Activated naive CD4-positive, alpha-beta T cell treated with anti-CD3 and anti-CD28 coated beads, Interleukin-2, amount 10 ng/mL, durations not matched to agents 7 days and 5 days (primary cell): ENCODE results near the gene CASZ1.

ENCODE experiments used
- CTCF ChIA-PET: fragments of 350-600 bp; sonication (Branson Sonifier 250); formaldehyde crosslinking; loops from one replicate; lab custom pipeline; 2021; ENCODE audit warnings: antibody characterized with exemption; lab: Charles Lee
- DNase-seq: peaks from one replicate; pipeline ENCODE4 v3.0.0-alpha.2; 2020
- H3K27ac Mint-ChIP-seq: one replicate; pipeline ENCODE4 v1.8.0; 2021; ENCODE audit warnings: mild to moderate bottlenecking, moderate library complexity, mixed read lengths
- H3K27me3 Mint-ChIP-seq: one replicate; pipeline ENCODE4 v1.8.0; 2021; ENCODE audit warnings: mild to moderate bottlenecking, mixed read lengths
- H3K36me3 Mint-ChIP-seq: one replicate; pipeline ENCODE4 v1.8.0; 2021; ENCODE audit warnings: mixed read lengths
- H3K4me1 Mint-ChIP-seq: one replicate; pipeline ENCODE4 v1.8.0; 2021; ENCODE audit warnings: mixed read lengths
- H3K4me3 Mint-ChIP-seq: one replicate; pipeline ENCODE4 v1.8.0; 2021; ENCODE audit warnings: mild to moderate bottlenecking, moderate library complexity, mixed read lengths
- H3K9me3 Mint-ChIP-seq: one replicate; pipeline ENCODE4 v1.8.0; 2021; ENCODE audit warnings: mixed read lengths

The CASZ1 gene

GRCh38 chr1:10667861-10668761 lies 128.3 kb downstream of the CASZ1 start:
- Mint-ChIP-seq H3K27me3 (no peaks in the 10 kb centered on the region), H3K27ac (no peak overlapping the region), H3K4me3 (no peak overlapping the region), H3K4me1 (no peaks in the 10 kb centered on the region), H3K36me3 (no peaks in the 10 kb centered on the region), H3K9me3 (no peaks in the 10 kb centered on the region)
- DNase-seq: no peak
- CTCF ChIA-PET: interaction anchor here (1.0 kb wide), 1 partner anchor 161 kb away, joined by 3 read pairs; no protein-coding TSS in a partner anchor

DNA sequence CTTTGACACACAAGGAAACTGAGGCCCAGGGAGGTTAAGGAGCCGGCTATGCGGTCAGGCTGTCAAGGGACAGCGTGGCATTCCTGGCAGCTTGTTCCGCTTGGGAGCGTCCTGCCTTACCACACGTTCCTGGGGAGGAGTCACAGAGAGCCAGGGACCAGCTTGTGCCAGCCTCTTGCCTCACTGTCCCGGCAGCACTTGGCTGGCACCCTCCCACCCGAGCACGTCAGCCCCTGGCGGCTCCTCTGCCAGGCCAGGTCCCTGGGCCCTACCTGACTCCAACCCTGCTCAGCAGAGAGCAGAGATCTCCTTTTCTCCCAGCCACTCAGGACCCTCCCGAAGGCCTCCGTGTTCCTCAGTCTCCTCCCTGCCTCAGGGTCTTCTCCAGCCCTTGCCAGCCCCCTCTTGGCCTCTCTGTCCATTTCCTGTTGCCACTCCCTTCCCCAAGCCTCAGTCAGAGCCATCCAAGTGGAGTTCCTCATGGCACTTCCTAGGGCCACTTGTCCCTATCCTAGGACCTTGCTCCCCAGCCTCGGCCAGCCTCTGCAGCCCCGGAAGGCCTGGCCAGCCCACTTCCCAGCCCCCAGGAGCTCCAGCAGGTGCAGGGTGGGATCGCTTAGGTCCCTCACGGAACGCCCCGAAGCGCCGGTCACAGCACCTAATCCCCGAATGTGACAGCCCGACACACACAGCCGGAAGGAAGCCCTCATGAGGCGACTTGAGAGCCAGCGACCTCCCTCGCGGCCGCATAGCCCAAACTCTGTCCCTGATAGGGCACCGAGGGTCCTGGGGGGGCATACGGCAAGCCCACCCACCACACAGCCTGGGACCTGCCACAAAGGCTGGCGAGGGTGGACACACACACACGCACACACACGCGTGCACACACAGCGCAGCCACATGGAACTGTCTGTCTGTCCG lies 130.3 kb downstream of the CASZ1 start:
- Mint-ChIP-seq H3K27ac (no peak overlapping the region), H3K27me3 (no peaks in the 10 kb centered on the region), H3K4me3 (no peak overlapping the region), H3K4me1 (no peaks in the 10 kb centered on the region), H3K9me3 (no peaks in the 10 kb centered on the region), H3K36me3 (no peaks in the 10 kb centered on the region)
- no peak for DNase-seq
- CTCF ChIA-PET: no interaction called here

GRCh38 chr1:10665226-10665625 lies 131.2 kb downstream of the CASZ1 start:
- CTCF ChIA-PET: no interaction called here
- no peaks in the 10 kb centered on the region for H3K27me3 Mint-ChIP-seq
- no peaks in the 10 kb centered on the region for H3K9me3 Mint-ChIP-seq
- no peaks in the 10 kb centered on the region for H3K36me3 Mint-ChIP-seq
- H3K4me3 Mint-ChIP-seq: no peak overlapping the region
- no peak overlapping the region for H3K27ac Mint-ChIP-seq
- no peaks in the 10 kb centered on the region for H3K4me1 Mint-ChIP-seq
- DNase-seq: no peak

DNA sequence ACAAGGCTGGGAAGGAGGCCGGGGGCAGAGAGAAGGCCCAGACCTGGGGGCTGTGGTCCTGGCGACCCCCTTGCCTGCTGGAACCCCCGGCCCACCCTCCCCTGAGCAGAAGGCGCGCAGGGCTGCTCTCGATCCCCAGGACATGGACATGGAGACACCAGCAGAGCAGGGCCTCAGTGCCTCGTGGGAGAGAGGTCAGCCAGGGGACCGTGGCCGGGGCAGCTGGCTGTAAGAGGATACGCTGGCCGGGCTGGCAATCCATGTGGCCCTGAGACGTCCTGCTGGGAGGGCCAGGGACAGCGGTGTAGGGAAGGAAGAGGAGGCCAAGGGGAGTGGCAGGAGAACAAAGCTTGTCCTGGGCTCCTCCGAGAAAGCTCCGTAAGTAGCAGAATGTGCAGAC lies 132.2 kb downstream of the CASZ1 start:
- H3K36me3 Mint-ChIP-seq: no peaks in the 10 kb centered on the region
- H3K27ac Mint-ChIP-seq: no peak overlapping the region
- CTCF ChIA-PET: no interaction called here

DNA sequence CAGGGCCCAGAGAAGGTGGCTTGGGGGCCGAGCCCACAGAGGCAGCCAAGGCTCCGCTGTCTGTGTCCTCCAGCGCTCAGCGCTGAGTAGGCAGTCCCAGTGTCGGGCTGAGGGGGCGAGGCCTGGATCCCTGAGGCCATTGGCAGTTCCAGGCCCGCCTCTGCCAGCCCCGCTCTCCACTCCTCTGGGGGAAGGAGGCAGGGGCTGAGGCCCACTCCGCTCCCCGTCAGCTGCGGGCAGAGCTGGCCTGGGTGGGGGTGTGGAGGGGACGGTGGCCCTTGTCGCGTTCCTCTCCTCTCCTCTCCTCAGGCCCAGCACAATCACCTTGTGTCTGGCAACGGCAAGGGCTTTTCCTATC lies 132.8 kb downstream of the CASZ1 start:
- Mint-ChIP-seq H3K4me3 (no peak overlapping the region), H3K4me1 (no peaks in the 10 kb centered on the region), H3K27me3 (no peaks in the 10 kb centered on the region), H3K36me3 (no peaks in the 10 kb centered on the region), H3K9me3 (no peaks in the 10 kb centered on the region), H3K27ac (no peak overlapping the region)
- DNase-seq: no peak
- CTCF ChIA-PET: no interaction called here

More for the DNA sequence above, 132.2 kb downstream of the CASZ1 start:
- Mint-ChIP-seq H3K4me3 (no peak overlapping the region), H3K27me3 (no peaks in the 10 kb centered on the region), H3K4me1 (no peaks in the 10 kb centered on the region), H3K9me3 (no peaks in the 10 kb centered on the region)
- DNase-seq: no peak

- H3K36me3 Mint-ChIP-seq: no peaks in the 10 kb centered on the region
- DNase-seq: no peak
These were observed 133.4 kb downstream of the CASZ1 start for GRCh38 chr1:10662824-10663677.

DNA sequence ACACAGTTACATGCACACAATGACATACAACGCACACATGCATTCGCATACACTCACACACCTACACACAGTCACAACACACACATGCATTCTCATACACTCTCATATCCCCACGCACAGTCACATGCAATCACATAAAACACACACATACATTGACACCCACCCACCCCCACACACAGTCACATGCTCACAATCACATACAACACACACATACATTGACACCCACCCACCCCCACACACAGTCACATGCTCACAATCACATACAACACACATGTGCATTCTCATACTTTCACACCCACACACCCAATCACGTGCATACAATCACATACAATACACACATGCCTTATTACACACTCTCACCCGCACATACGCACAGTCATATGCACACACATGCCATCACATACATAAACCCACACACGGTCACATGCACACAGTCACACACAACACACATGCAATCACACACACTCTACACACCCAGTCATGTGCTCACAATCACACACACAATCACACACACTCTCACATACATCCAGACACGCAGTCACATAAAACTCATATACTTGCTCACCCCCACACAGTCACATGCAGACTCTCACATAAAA lies 134.3 kb downstream of the CASZ1 start:
- Mint-ChIP-seq H3K27ac (no peak overlapping the region), H3K36me3 (no peaks in the 10 kb centered on the region), H3K9me3 (no peaks in the 10 kb centered on the region), H3K4me1 (no peaks in the 10 kb centered on the region), H3K4me3 (no peak overlapping the region), H3K27me3 (no peaks in the 10 kb centered on the region)
- CTCF ChIA-PET: no interaction called here
- DNase-seq: no peak

More at GRCh38 chr1:10662824-10663677, 133.4 kb downstream of the CASZ1 start:
- CTCF ChIA-PET: no interaction called here
- H3K4me3 Mint-ChIP-seq: no peak overlapping the region
- H3K4me1 Mint-ChIP-seq: no peaks in the 10 kb centered on the region
- H3K27ac Mint-ChIP-seq: no peak overlapping the region
- H3K9me3 Mint-ChIP-seq: no peaks in the 10 kb centered on the region
- H3K27me3 Mint-ChIP-seq: no peaks in the 10 kb centered on the region

DNA sequence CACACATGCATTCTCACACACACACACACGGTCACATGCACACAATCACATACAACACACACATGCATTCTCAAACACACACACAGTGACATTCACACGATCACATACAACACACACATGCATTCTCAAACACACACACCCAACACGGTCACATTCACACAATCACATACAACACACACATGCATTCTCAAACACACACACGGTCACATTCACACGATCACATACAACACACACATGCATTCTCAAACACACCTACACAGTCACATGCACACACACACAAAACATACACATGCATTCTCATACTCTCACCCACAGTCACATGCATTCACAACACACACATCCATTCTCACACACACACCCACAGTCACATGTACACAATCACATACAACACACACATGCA lies 135.0 kb downstream of the CASZ1 start:
- Mint-ChIP-seq H3K4me1 (no peaks in the 10 kb centered on the region), H3K9me3 (no peaks in the 10 kb centered on the region), H3K27me3 (no peaks in the 10 kb centered on the region), H3K36me3 (no peaks in the 10 kb centered on the region), H3K4me3 (no peak overlapping the region), H3K27ac (no peak overlapping the region)
- CTCF ChIA-PET: no interaction called here
- DNase-seq: no peak

- no peak for DNase-seq
- no peaks in the 10 kb centered on the region for H3K4me1 Mint-ChIP-seq
- H3K36me3 Mint-ChIP-seq: no peaks in the 10 kb centered on the region
- H3K9me3 Mint-ChIP-seq: no peaks in the 10 kb centered on the region
- H3K27me3 Mint-ChIP-seq: no peaks in the 10 kb centered on the region
- H3K4me3 Mint-ChIP-seq: no peak overlapping the region
- H3K27ac Mint-ChIP-seq: no peak overlapping the region
- CTCF ChIA-PET: no interaction called here
These were observed 136.6 kb downstream of the CASZ1 start for GRCh38 chr1:10659646-10660540.

GRCh38 chr1:10659218-10659617 lies 137.2 kb downstream of the CASZ1 start:
- no peaks in the 10 kb centered on the region for H3K4me1 Mint-ChIP-seq
- H3K9me3 Mint-ChIP-seq: no peaks in the 10 kb centered on the region
- no peak for DNase-seq
- H3K27me3 Mint-ChIP-seq: no peaks in the 10 kb centered on the region
- H3K27ac Mint-ChIP-seq: no peak overlapping the region
- no peaks in the 10 kb centered on the region for H3K36me3 Mint-ChIP-seq
- no peak overlapping the region for H3K4me3 Mint-ChIP-seq
- CTCF ChIA-PET: no interaction called here

DNA sequence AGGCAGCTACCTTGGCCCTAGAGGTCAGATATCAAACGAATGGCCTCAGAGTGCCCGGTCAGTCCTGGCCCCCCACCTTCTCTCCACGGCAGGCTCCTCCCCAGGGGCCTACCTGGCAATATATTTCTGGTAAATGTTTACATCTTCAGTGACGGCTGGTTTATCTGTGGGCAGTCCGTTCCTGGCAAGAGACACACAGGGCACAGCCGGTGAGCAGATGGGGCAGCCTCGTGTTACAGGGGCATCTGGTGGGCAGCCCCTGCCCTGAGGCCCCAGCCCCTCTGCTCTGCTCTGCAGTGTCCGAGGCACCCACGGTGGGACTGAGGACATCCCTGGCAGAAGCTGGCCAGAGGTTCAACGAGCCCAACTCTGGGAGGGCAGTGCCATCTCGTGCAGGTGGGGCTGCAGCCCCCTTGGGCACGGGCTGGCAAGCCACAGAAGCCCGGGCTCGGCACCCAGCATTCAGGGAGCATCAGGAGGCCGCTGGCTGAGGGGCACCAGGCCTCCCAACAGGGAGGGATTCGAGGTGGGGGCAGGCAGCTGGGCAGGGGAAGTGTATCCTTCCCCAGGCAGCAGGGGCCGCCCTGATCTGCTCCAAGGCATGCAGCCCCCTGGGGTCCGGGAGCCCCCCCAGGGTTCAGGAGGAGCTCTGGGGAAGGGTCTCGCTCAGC lies 137.9 kb downstream of the CASZ1 start:
- Mint-ChIP-seq H3K27me3 (no peaks in the 10 kb centered on the region), H3K27ac (no peak overlapping the region), H3K4me3 (no peak overlapping the region), H3K36me3 (no peaks in the 10 kb centered on the region), H3K9me3 (no peaks in the 10 kb centered on the region), H3K4me1 (no peaks in the 10 kb centered on the region)
- DNase-seq: no peak
- CTCF ChIA-PET: no interaction called here

GRCh38 chr1:10657088-10657847 lies 139.2 kb downstream of the CASZ1 start:
- no peak for DNase-seq

More at GRCh38 chr1:10657088-10657847, 139.2 kb downstream of the CASZ1 start:
- Mint-ChIP-seq H3K9me3 (no peaks in the 10 kb centered on the region), H3K4me1 (no peaks in the 10 kb centered on the region), H3K27me3 (no peaks in the 10 kb centered on the region), H3K4me3 (no peak overlapping the region), H3K36me3 (no peaks in the 10 kb centered on the region), H3K27ac (no peak overlapping the region)
- CTCF ChIA-PET: no interaction called here
